ENCODE data around the gene ACSM2A. TPM values are rescaled to one million over a fixed set of nuclear protein-coding genes. Genes with fewer than 3 reads are reported as not detected.
"Not testable (repeated sequence)": the region's sequence is repeated elsewhere in the genome, so short reads cannot be mapped to it uniquely, and the experiment has no call there.

The ACSM2A gene
- total RNA-seq, 4 donors from 2014 or later: not detected

GRCh38 chr16:20410121-20410723 is 41.1 kb upstream of the ACSM2A start:
- H3K36me3 ChIP-seq: no peaks in the 10 kb centered on the region
- intact Hi-C loops (cut with DNase I; ENCODE audit: low total_unique reads): no loop called here
- no peaks in the 10 kb centered on the region for H3K27me3 ChIP-seq
- no peaks in the 10 kb centered on the region for H3K9me3 ChIP-seq
- DNase-seq: no peak
- H3K27ac ChIP-seq: peak overlapping the region in 1 of 4 donors; percentile 45
- peaks cover 0 to 4% (median 0%) of the 10 kb centered on the region in 4 donors for H3K4me1 ChIP-seq
- in situ Hi-C loops (cut with MboI; ENCODE audit: low pct_ligation_motif_present in 1 of 4, low pct_unique_long_range_greater_than_20kb in 1 of 4, low sequenced_read_pairs in 3 of 4): no loop called here
- H3K4me3 ChIP-seq: no peak overlapping the region
- WGBS, 2 donors (ENCODE audit: low coverage in 1 of 2): 61 to 63% methylated on average over 5 to 6 of the region's 6 CpGs
- no peak for TF ChIP-seq POLR2A (IDR thresholded peaks at IDR 0.05)
- no peak for TF ChIP-seq POLR2AphosphoS5 (IDR thresholded peaks at IDR 0.05)
- no peak for TF ChIP-seq CTCF (IDR thresholded peaks at IDR 0.05)
- no peak for TF ChIP-seq EP300 (IDR thresholded peaks at IDR 0.05; ENCODE audit: low read depth)

- intact Hi-C loops (cut with DNase I; ENCODE audit: low total_unique reads) (no loop called here), in situ Hi-C loops (cut with MboI; ENCODE audit: low pct_ligation_motif_present in 1 of 4, low pct_unique_long_range_greater_than_20kb in 1 of 4, low sequenced_read_pairs in 3 of 4) (no loop called here)
- WGBS, 2 donors (ENCODE audit: low coverage in 1 of 2): 86 to 90% methylated on average over 2 of the region's 2 CpGs
- no peak for DNase-seq
- Histone ChIP-seq H3K36me3 (no peaks in the 10 kb centered on the region), H3K4me1 (peaks cover 0 to 4% (median 0%) of the 10 kb centered on the region in 4 donors), H3K9me3 (no peaks in the 10 kb centered on the region), H3K27me3 (no peaks in the 10 kb centered on the region), H3K4me3 (no peak overlapping the region), H3K27ac (no peak overlapping the region)
- TF ChIP-seq POLR2AphosphoS5 (IDR thresholded peaks at IDR 0.05) (no peak), EP300 (IDR thresholded peaks at IDR 0.05; ENCODE audit: low read depth) (no peak), POLR2A (IDR thresholded peaks at IDR 0.05) (no peak), CTCF (IDR thresholded peaks at IDR 0.05) (no peak)
Measured at GRCh38 chr16:20411055-20411454, 40.3 kb upstream of the ACSM2A start.

- H3K4me3 ChIP-seq: no peak overlapping the region
- no peak for DNase-seq
- H3K9me3 ChIP-seq: no peaks in the 10 kb centered on the region
- H3K27ac ChIP-seq: no peak overlapping the region
- no peaks in the 10 kb centered on the region for H3K4me1 ChIP-seq
- H3K27me3 ChIP-seq: no peaks in the 10 kb centered on the region
- no peaks in the 10 kb centered on the region for H3K36me3 ChIP-seq
- intact Hi-C loops (cut with DNase I; ENCODE audit: low total_unique reads) (no loop called here), in situ Hi-C loops (cut with MboI; ENCODE audit: low pct_ligation_motif_present in 1 of 4, low pct_unique_long_range_greater_than_20kb in 1 of 4, low sequenced_read_pairs in 3 of 4) (no loop called here)
- 50 to 57% methylated on average over 1 of the region's 1 CpG for WGBS, 2 donors (ENCODE audit: low coverage in 1 of 2)
- TF ChIP-seq CTCF (IDR thresholded peaks at IDR 0.05) (no peak), EP300 (IDR thresholded peaks at IDR 0.05; ENCODE audit: low read depth) (no peak), POLR2A (IDR thresholded peaks at IDR 0.05) (no peak), POLR2AphosphoS5 (IDR thresholded peaks at IDR 0.05) (no peak)
Measured at GRCh38 chr16:20415541-20415940, 35.8 kb upstream of the ACSM2A start.

- H3K27me3 ChIP-seq; H3K4me1 ChIP-seq; intact Hi-C loops (cut with DNase I; ENCODE audit: low total_unique reads); H3K9me3 ChIP-seq; H3K4me3 ChIP-seq; in situ Hi-C loops (cut with MboI; ENCODE audit: low pct_ligation_motif_present in 1 of 4, low pct_unique_long_range_greater_than_20kb in 1 of 4, low sequenced_read_pairs in 3 of 4); H3K36me3 ChIP-seq; DNase-seq; H3K27ac ChIP-seq: not testable (repeated sequence)
- 85 to 100% methylated on average over 2 to 8 of the region's 8 CpGs for WGBS, 2 donors (ENCODE audit: low coverage in 1 of 2)
Measured at GRCh38 chr16:20419093-20419492, 32.2 kb upstream of the ACSM2A start.

GRCh38 chr16:20421748-20422147 is 29.6 kb upstream of the ACSM2A start:
- in situ Hi-C loops (cut with MboI; ENCODE audit: low pct_ligation_motif_present in 1 of 4, low pct_unique_long_range_greater_than_20kb in 1 of 4, low sequenced_read_pairs in 3 of 4); H3K27me3 ChIP-seq; H3K36me3 ChIP-seq; H3K4me3 ChIP-seq; DNase-seq; intact Hi-C loops (cut with DNase I; ENCODE audit: low total_unique reads); H3K27ac ChIP-seq; H3K4me1 ChIP-seq; H3K9me3 ChIP-seq: not testable (repeated sequence)
- WGBS, 2 donors (ENCODE audit: low coverage in 1 of 2): 64 to 75% methylated on average over 2 of the region's 2 CpGs

GRCh38 chr16:20423772-20424128 is 27.6 kb upstream of the ACSM2A start:
- 83 to 88% methylated on average over 1 to 5 of the region's 5 CpGs for WGBS, 2 donors (ENCODE audit: low coverage in 1 of 2)
- H3K27me3 ChIP-seq; intact Hi-C loops (cut with DNase I; ENCODE audit: low total_unique reads); DNase-seq; H3K4me3 ChIP-seq; H3K9me3 ChIP-seq; in situ Hi-C loops (cut with MboI; ENCODE audit: low pct_ligation_motif_present in 1 of 4, low pct_unique_long_range_greater_than_20kb in 1 of 4, low sequenced_read_pairs in 3 of 4); H3K4me1 ChIP-seq; H3K27ac ChIP-seq; H3K36me3 ChIP-seq: not testable (repeated sequence)
